ENCODE results near the gene USP34. TPM values are rescaled to one million over a fixed set of nuclear protein-coding genes. Genes with fewer than 3 reads are reported as not detected.

Gene USP34
- total RNA-seq, 1 donor from 2014 or later, result 104 TPM

GRCh38 chr2:61328707-61329251, 142.1 kb downstream of the USP34 start:
- TF ChIP-seq CTCF (IDR thresholded peaks at IDR 0.05; ENCODE audit: partially characterized antibody, unreplicated experiment), result no peak
- no peak for DNase-seq
- H3K36me3 Mint-ChIP-seq (ENCODE audit: unreplicated experiment), result peaks cover 4% of the 10 kb centered on the region
- no peak overlapping the region for H3K4me3 Mint-ChIP-seq (ENCODE audit: unreplicated experiment)
- H3K4me1 Mint-ChIP-seq (ENCODE audit: low read depth, unreplicated experiment), result no peaks in the 10 kb centered on the region
- no peaks in the 10 kb centered on the region for H3K9me3 Mint-ChIP-seq (ENCODE audit: unreplicated experiment)
- no peaks in the 10 kb centered on the region for H3K27me3 Mint-ChIP-seq (ENCODE audit: unreplicated experiment)
- H3K27ac Mint-ChIP-seq (ENCODE audit: unreplicated experiment), result no peak overlapping the region

GRCh38 chr2:61327173-61327572, 143.7 kb downstream of the USP34 start:
- H3K27me3 Mint-ChIP-seq (ENCODE audit: unreplicated experiment), result no peaks in the 10 kb centered on the region
- H3K27ac Mint-ChIP-seq (ENCODE audit: unreplicated experiment), result no peak overlapping the region
- TF ChIP-seq CTCF (IDR thresholded peaks at IDR 0.05; ENCODE audit: partially characterized antibody, unreplicated experiment), result no peak

GRCh38 chr2:61326423-61326822, 144.5 kb downstream of the USP34 start:
- Mint-ChIP-seq H3K36me3 (ENCODE audit: unreplicated experiment) (peaks cover 4% of the 10 kb centered on the region), H3K4me3 (ENCODE audit: unreplicated experiment) (no peak overlapping the region), H3K27me3 (ENCODE audit: unreplicated experiment) (no peaks in the 10 kb centered on the region), H3K27ac (ENCODE audit: unreplicated experiment) (no peak overlapping the region), H3K4me1 (ENCODE audit: low read depth, unreplicated experiment) (no peaks in the 10 kb centered on the region), H3K9me3 (ENCODE audit: unreplicated experiment) (no peaks in the 10 kb centered on the region)
- no peak for TF ChIP-seq CTCF (IDR thresholded peaks at IDR 0.05; ENCODE audit: partially characterized antibody, unreplicated experiment)
- no peak for DNase-seq

More at GRCh38 chr2:61327173-61327572, 143.7 kb downstream of the USP34 start:
- no peaks in the 10 kb centered on the region for H3K9me3 Mint-ChIP-seq (ENCODE audit: unreplicated experiment)
- no peak overlapping the region for H3K4me3 Mint-ChIP-seq (ENCODE audit: unreplicated experiment)
- H3K4me1 Mint-ChIP-seq (ENCODE audit: low read depth, unreplicated experiment), result no peaks in the 10 kb centered on the region
- no peak for DNase-seq
- H3K36me3 Mint-ChIP-seq (ENCODE audit: unreplicated experiment), result peaks cover 4% of the 10 kb centered on the region

- no peaks in the 10 kb centered on the region for H3K36me3 Mint-ChIP-seq (ENCODE audit: unreplicated experiment)
- H3K9me3 Mint-ChIP-seq (ENCODE audit: unreplicated experiment), result no peaks in the 10 kb centered on the region
- H3K27me3 Mint-ChIP-seq (ENCODE audit: unreplicated experiment), result no peaks in the 10 kb centered on the region
- no peak for DNase-seq
- TF ChIP-seq CTCF (IDR thresholded peaks at IDR 0.05; ENCODE audit: partially characterized antibody, unreplicated experiment), result no peak
- no peak overlapping the region for H3K27ac Mint-ChIP-seq (ENCODE audit: unreplicated experiment)
- H3K4me3 Mint-ChIP-seq (ENCODE audit: unreplicated experiment), result no peak overlapping the region
- H3K4me1 Mint-ChIP-seq (ENCODE audit: low read depth, unreplicated experiment), result no peaks in the 10 kb centered on the region
These were observed 150.7 kb downstream of the USP34 start for GRCh38 chr2:61320181-61320580.

- H3K36me3 Mint-ChIP-seq (ENCODE audit: unreplicated experiment), result no peaks in the 10 kb centered on the region
- no peaks in the 10 kb centered on the region for H3K27me3 Mint-ChIP-seq (ENCODE audit: unreplicated experiment)
- no peak overlapping the region for H3K27ac Mint-ChIP-seq (ENCODE audit: unreplicated experiment)
- no peaks in the 10 kb centered on the region for H3K4me1 Mint-ChIP-seq (ENCODE audit: low read depth, unreplicated experiment)
- DNase-seq, result no peak
- TF ChIP-seq CTCF (IDR thresholded peaks at IDR 0.05; ENCODE audit: partially characterized antibody, unreplicated experiment), result no peak
- H3K4me3 Mint-ChIP-seq (ENCODE audit: unreplicated experiment), result no peak overlapping the region
- no peaks in the 10 kb centered on the region for H3K9me3 Mint-ChIP-seq (ENCODE audit: unreplicated experiment)
These were observed 152.3 kb downstream of the USP34 start for GRCh38 chr2:61318553-61318952.
